OCI-LY1 (cell line): Measurements from ENCODE around the gene IGSF22.

Experiments
- CTCF ChIP-seq: fragments of 200-600 bp; sonication (generic), shearing (Covaris generic); IDR thresholded peaks from 2 replicates; pipeline ENCODE4 v1.5.1; 2017; ENCODE audit warnings: mild to moderate bottlenecking, antibody characterized with exemption, low read length, moderate library complexity, mixed read lengths
- EZH2 ChIP-seq: fragments of 200-600 bp; sonication (generic), shearing (Covaris generic); IDR thresholded peaks from 2 replicates; pipeline ENCODE4 v1.8.0; 2017; ENCODE audit warnings: borderline replicate concordance, mixed run types, mild to moderate bottlenecking, antibody characterized with exemption, low read length, moderate library complexity, mixed read lengths

DNA sequence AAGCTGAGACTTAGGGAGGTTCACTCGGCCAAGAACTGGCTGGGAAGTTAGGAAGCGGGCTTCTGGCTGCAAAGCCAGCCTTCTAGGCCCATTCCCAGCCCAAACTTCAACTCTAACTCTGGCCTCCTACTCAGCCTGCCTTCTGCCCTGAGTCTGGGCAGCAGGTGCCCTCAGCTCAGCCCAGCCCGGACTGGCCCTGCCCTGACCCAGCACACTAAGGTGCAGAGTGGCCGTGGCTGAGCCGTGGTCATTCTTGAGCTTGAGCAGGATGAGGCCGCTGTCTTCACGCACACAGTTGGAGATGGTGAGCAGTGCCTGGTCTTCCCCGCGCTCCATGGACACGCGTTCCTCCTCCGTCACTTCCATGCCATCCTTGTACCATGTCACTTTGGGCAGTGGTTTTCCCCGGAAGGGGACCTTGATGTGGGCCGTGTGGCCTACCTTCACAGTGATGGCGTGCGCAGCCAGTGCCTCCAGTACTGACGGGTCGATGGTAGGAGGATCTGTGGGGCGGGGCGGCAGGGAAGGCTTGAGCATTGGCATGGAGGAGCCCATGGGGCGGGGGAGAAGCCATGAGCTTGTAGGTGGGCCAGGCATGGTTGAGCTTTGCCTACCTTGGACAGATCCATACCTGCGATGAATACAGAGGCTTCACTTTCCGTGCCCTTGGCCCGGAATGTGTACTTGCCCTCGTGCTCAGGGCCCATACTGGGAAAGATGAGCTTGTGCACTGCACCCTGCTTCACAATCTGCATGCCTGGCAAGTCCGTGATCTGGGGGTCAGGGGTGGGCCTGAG is 12.1 kb downstream of the IGSF22 start:
- TF ChIP-seq CTCF (no peak), EZH2 (no peak)
